GM10847 (cell line): ENCODE measurements around the gene MED15.

Experiments used
- POLR2A ChIP-seq: IDR thresholded peaks from 2 replicates; pipeline ENCODE4 v1.6.1; 2011; ENCODE audit not compliant: insufficient read length; ENCODE audit errors: extremely low read depth

The MED15 gene

DNA sequence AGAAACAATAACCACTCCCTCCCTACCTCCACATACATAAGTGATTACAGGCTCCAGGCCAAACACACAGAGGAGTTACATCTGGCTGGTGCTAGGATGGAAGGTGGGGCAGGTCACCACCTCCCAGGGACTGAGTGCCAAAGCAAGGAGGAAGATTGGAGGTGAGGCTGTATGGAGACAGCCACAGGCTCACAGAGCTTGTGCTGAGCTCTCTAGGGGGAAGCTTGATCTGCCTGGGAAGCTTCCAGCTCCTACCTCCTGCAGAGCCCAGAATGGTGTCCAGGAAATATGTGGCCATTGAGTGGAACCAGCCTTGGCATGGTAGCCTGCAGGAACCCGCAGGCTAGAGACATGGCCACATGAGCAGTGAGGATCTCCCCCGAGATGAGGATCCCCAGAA is 3.6 kb upstream of the MED15 start:
- TF ChIP-seq POLR2A: no peak

DNA sequence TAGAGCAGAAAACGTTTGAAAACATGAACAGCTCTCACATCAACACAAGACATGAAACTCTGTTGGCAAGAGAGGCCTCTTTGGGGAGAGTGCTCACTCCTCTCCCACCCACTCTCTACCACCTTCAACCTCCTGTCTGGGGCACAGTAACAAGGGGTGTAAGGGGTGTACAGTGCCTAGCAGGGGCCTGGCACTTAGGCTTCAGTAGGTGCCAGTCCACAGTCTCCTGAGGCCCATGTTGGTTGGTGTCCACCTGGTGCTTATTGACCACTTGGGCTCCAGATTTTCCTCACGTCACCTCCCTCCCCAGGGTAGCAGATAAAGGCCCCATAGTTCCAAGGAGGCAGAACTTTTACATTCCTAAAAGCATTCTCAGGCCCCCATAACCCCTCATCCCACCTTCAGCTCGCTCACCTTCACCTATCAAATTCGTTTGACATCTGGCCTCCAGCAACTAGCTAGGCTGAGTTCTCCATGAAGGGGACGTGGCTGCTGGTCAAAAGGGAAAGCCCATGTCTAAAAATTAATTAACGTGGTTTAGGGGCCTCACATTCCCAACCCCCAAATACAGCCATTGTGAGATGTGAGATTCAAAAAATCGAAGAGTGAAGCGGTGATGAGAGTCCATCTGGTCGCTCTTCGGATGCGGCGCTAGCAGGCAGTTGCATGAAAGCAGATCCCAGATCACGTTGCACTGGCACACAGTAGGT is 712 bp upstream of the MED15 start:
- no peak for TF ChIP-seq POLR2A

DNA sequence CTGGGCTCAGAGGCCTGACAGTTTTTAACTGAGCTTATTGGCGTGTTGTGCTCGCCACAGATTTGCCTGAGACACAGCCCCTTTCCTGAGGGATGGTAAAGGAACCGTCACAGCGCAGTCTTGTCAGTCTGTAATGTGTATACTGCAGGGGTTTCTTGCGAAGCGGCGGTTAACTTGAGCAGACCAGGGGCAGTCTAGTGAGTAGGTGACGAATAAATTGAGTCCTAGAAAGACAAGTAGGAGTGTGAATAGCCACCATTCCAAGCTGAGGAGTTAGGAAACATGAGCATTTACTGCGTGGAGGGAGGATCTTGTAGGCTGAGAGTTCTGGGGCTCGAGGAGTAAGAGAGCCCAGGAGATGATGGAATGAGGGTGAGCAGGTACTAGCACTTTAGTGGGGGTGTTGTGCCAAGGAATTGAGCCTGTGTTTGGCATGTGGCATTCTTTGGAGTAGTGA is 1.4 kb downstream of the MED15 start:
- no peak for TF ChIP-seq POLR2A

DNA sequence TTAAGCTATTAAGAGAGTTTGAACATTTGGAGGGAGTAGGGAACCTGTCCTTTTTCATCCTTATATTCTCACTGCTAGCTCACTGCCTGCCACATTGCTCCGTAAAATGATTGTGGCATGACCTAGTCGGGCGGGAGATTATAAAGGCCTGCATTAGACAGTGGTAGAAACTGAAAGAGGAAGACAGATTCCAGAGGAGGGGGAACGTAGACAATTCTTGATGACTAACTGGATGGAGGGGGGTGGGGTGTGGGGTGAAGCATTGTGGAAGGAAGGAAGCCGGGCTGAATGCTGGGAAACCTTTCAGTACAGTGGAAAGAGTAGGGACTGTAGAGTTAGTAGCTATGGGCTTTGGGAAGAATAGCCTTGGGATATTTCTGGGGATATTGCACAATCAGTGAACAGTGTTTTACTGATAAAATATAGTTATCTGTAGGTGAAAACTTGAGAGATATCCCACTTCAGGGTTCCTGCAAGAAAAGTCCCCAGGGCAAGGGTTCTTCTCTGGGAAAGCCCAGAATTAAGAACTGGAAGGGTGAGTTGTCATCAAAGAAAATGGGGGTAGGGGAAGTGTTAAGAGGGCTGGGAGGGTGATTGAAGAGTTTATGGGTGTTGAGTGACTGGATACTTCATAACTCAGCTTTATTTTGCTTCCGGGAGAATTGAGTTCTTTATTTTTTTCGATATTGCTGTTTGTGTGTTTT is 2.1 kb downstream of the MED15 start:
- no peak for TF ChIP-seq POLR2A

DNA sequence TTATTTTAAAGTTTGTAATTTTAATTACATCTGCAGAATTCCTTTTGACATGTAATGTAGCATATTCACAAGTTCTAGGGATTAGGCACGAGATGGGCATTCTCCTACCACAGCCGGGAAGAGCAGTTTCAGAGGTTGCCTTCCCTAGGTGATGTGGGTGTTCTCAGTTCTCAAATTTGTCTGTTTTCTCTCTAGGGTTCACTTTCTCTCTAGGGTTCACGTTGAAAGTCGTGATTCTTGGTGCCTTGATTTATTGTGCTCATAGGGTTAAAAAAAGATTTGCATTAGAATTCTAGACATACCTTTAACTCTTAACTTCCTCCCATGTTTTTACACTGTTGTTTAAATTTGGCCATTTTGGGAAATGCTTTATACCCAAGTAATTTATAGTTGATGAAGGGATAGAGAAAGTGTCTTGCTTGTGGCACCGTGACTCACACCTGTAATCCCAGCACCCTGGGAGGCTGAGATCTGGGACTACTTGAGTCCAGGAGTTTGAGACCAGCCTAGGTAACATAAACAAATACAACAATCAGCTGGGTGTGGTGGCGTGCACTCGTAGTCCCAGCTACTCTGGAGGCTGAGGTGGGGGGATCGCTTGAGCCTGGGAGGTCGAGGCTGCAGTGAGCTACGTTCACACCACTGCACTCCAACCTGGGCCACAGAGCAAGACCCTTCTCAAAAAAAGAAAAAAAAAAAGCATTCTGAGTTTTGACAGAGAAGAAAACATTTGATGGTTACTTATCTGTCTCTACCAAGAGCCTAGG is 3.6 kb downstream of the MED15 start:
- no peak for TF ChIP-seq POLR2A

DNA sequence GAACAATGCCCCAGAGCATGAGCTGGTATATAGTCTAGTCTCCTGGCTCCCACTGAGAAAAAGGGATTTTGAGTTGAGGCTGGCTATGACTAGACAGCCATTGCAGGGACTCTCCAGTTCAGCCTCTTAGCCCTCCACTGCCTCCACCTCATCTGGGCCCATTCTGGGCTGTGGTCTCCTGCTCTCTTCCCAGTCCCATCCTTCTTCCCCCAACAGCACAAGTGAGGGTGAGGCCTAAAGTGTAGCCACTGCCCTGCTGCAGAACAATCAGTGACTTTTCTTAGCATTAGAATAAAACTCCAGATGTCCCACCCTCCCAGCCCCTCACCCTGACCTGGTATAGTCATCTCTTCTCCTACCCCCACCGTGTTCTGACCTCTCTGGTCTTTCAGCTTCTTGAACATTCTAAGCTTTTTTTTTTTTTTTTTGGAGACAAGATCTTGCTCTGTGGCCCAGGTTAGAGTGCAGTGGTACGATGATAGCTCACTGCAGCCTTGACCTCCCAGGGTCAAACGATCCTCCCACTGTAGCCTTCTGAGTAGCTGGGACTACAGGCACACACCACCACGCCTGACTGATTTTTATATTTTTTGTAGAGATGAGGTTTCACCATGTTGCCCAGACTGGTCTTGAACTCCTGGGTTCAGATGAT is 4.3 kb downstream of the MED15 start:
- no peak for TF ChIP-seq POLR2A

DNA sequence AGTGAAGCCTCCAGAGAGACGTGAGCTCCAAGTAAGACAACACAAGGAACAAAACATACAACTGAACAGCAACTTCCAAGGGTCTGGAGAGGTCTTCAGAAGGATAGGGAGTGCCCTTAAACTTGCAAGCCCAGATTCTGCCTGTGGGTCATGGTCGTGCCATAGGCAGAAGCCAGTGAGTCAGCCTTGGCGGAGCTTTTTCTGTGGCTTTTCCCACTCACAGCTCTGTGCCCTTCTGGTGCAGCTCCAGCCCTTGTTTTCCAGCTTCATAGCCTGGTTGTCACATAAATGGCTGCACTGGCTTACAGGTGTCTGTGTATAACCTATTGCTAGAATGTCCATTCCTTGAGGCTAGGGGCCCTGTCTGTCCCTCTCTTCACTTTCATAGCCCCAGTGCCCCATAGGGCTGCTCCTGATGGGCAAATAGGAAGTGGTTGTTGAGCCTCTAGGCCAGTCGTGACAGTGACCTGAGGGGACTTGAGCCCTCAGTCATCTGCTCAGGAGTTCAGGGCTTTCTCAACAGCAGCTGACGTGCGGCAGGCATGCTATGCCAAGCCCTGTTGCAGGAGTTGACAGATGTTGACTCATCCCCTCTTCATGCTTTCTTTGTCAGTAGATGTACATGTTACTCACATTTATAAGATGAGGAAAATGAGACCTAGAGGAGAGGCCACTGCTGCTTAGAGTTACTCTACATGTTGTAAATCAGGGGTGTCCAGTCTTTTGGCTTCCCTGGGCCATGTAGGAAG is 7.4 kb downstream of the MED15 start:
- TF ChIP-seq POLR2A: no peak

DNA sequence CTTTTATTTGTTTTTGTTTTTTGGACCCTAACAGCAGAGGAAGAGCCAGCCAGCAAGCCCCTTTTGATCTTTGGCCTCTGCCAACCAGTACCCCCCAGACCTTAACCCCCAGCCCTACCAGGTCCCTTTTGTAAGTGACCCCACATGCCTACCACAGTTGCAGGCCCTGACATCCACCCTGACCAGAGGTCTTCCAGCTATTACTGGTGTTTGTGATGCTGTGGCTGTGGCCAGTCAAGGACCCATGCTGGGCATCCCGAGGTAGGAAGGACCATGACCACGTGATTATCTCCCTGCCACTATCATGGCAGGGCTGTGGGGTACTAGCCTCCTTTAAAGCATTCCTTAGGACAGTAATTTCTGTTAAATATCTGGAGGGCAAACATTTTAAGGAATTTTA is 9.0 kb downstream of the MED15 start:
- no peak for TF ChIP-seq POLR2A

DNA sequence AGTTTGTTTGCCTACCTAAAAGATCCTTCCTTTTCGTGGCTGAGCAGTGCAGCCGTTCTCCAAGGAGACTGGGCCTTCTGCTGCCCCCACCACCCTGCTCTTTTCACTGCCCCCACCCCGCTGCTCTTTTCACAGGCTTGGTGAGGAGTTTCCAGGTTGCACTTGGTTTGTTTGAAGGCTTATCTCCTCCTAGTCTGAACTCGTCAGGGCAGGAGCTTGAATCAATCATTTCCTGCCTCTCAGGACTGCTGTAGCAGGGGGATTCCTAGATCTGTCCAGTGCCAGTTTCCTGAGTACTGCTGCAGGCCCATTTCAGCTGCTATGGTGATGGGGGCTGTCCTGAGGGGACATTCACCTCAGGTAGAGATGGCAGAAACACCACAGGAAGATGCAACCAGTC is 10.0 kb downstream of the MED15 start:
- no peak for TF ChIP-seq POLR2A

DNA sequence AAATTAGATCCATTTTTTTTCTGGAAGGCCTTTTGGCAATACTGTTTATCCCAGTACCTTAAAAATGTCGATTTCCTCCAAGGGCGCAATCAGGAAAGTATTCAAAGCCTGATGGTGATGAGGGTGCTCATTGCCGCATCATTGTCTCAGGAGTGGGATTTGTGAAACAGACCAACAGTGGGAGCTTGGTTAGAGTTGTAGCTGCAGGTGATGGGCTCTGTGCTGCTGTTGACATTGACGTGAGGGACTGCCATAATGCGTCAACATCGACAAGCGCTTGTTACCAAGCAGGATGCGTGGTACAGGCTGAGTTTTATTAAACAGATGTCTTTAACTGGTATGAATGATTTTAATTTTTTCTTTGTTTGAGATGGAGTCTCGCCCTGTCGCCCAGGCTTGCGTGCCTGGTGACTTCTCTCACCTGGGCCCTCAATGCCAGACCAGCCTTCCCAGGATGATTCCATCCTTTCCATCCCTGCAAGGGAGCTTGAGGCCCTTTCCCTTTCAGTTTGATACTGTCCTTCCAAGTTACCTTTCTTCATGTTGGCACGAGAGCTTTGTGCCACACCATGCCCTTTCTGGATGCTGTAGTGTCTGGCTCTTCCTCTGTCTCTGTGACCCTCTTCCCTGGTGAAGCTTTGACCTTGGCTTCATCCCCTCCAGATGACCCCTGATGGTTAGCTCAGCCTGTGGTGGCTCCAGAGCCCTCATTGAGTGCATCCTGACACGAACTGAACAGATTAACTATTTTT is 10.6 kb downstream of the MED15 start:
- TF ChIP-seq POLR2A: no peak

DNA sequence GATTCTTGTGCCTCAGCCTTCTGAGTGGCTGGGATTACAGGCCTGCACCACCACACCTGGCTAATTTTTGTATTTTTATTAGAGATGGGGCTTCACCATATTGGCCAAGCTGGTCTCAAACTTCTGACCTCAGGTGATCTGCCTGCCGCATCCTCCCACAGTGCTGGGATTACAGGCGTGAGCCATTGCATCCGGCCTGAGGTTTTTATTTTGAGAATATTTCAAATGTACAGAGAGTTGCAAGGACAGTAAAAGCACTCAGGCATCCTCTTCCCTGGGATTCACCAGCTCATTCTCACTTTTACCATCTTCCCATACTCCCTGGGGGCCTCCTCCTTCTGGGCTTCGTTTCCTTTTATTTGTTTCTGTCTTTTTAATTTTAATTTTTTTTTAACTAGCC is 12.1 kb downstream of the MED15 start:
- TF ChIP-seq POLR2A: no peak

DNA sequence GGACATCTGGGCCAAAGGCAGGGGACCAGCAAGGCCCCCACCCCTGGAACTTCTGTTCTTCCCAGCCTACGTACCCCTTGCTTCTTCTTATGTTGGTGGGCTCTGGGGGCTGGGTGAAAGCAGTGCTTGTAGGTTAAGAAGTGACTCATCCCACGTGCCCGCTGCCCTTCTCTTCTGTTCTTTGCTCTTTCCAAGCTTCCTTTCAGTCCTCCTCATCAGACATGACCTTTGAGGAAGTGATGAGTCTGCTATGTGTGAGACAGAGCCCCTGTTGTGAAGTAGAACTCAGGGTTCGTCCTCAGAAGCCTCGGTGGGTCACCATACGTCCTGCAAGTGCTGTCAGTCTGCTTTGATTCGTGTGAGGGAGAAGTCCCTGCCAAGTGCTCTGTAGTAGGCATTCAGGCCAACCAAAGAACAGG is 12.7 kb downstream of the MED15 start:
- TF ChIP-seq POLR2A: no peak

DNA sequence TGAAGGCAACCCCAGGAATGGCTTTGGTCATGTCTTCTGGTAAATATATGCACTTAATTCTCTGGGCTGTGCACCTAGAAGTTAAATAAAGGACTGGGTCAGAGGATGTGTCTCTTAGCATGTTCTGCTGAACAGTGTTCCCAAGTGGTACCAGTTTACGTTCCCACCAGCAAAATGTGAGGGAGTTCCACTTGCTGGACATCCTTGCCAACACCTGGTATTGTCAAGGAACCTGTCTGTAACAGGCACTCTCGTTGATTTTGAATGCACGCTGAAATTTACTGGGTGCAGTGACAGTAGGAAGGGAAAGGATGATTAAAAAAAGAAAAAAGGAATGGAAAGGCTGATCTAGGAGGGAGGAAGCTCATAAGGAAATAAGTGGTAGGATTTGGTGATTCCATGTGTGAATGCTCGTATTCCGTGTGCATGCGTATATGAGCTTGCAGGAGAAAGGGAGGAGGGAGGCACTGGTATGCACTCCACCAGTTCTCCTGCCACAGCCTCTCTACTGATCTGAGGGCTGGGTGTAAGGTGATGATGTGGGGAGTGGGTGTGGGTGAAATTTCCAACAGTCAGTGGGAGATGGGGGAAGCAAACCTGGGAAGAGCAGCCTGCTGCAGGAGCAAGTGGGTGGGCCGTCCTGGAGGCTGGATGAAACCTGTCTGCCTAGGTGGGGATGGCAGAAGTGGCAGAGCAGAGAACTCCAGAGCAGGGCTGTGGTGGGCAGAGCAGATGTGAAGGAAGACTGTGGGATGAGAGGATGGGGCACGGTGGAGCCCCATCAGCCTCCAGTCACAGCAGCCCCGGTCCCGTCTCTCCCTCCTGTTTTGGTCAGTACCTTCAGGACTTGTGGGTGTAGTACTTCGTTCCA is 15.0 kb downstream of the MED15 start:
- no peak for TF ChIP-seq POLR2A
